Activated CD4-positive, alpha-beta T cell treated with anti-CD3 and anti-CD28 coated beads for 48 hours (primary cell): Measurements from ENCODE around the gene VAV2.

Source experiments
- DNase-seq: peaks from one replicate; pipeline ENCODE4 v3.0.0-alpha.2; 2020

Gene VAV2

GRCh38 chr9:133950629-133951111, 41.5 kb downstream of the VAV2 start:
- DNase-seq, result no peak

GRCh38 chr9:133950192-133950591, 41.9 kb downstream of the VAV2 start:
- no peak for DNase-seq

GRCh38 chr9:133949486-133950061, 42.5 kb downstream of the VAV2 start:
- DNase-seq, result no peak

- no peak for DNase-seq
Observed at GRCh38 chr9:133948561-133949485, 43.3 kb downstream of the VAV2 start.

- no peak for DNase-seq
Observed at GRCh38 chr9:133948131-133948530, 44.0 kb downstream of the VAV2 start.

GRCh38 chr9:133946840-133947486, 45.2 kb downstream of the VAV2 start:
- no peak for DNase-seq

GRCh38 chr9:133945977-133946753, 46.0 kb downstream of the VAV2 start:
- no peak for DNase-seq

- DNase-seq, result no peak
Observed at GRCh38 chr9:133945314-133945975, 46.7 kb downstream of the VAV2 start.

- DNase-seq, result no peak
Observed at GRCh38 chr9:133944746-133945135, 47.4 kb downstream of the VAV2 start.

- DNase-seq, result no peak
Observed at GRCh38 chr9:133943781-133944745, 48.1 kb downstream of the VAV2 start.

GRCh38 chr9:133943036-133943780, 48.9 kb downstream of the VAV2 start:
- DNase-seq, result no peak

GRCh38 chr9:133942206-133942975, 49.7 kb downstream of the VAV2 start:
- no peak for DNase-seq

GRCh38 chr9:133939845-133940244, 52.3 kb downstream of the VAV2 start:
- DNase-seq, result no peak

GRCh38 chr9:133939171-133939785, 52.8 kb downstream of the VAV2 start:
- DNase-seq, result no peak

GRCh38 chr9:133938753-133939152, 53.4 kb downstream of the VAV2 start:
- DNase-seq, result no peak

GRCh38 chr9:133938086-133938485, 54.0 kb downstream of the VAV2 start:
- no peak for DNase-seq

- no peak for DNase-seq
Observed at GRCh38 chr9:133937120-133937519, 55.0 kb downstream of the VAV2 start.

- DNase-seq, result no peak
Observed at GRCh38 chr9:133935328-133936005, 56.7 kb downstream of the VAV2 start.
